Measurements from ENCODE around the gene NFATC2. TPM values are rescaled to one million over a fixed set of nuclear protein-coding genes. Genes with fewer than 3 reads are reported as not detected.

Gene NFATC2
- total RNA-seq, 2 donors from 2014 or later = 5.8 to 7.3 TPM

GRCh38 chr20:51553897-51554486 lies 11.5 kb upstream of the NFATC2 start:
- H3K27me3 ChIP-seq = no peaks in the 10 kb centered on the region
- no peak for TF ChIP-seq CTCF (IDR thresholded peaks at IDR 0.05)
- H3K4me3 ChIP-seq = no peak overlapping the region
- intact Hi-C loops (cut with DNase I) = no loop called here
- no peaks in the 10 kb centered on the region for H3K4me1 ChIP-seq
- no peak for DNase-seq
- no peak overlapping the region for H3K27ac ChIP-seq
- H3K36me3 ChIP-seq = no peaks in the 10 kb centered on the region
- no peak overlapping the region for H3K9ac ChIP-seq (ENCODE audit: low read depth in 2 of 2, low read length in 2 of 2)
- H3K9me3 ChIP-seq = no peaks in the 10 kb centered on the region

GRCh38 chr20:51551186-51551585 lies 8.7 kb upstream of the NFATC2 start:
- Histone ChIP-seq H3K9ac (ENCODE audit: low read depth in 2 of 2, low read length in 2 of 2) (no peak overlapping the region), H3K9me3 (no peaks in the 10 kb centered on the region), H3K4me1 (no peaks in the 10 kb centered on the region), H3K36me3 (no peaks in the 10 kb centered on the region), H3K27ac (no peak overlapping the region), H3K4me3 (no peak overlapping the region), H3K27me3 (no peaks in the 10 kb centered on the region)
- no peak for DNase-seq
- intact Hi-C loops (cut with DNase I) = no loop called here
- TF ChIP-seq CTCF (IDR thresholded peaks at IDR 0.05) = no peak

DNA sequence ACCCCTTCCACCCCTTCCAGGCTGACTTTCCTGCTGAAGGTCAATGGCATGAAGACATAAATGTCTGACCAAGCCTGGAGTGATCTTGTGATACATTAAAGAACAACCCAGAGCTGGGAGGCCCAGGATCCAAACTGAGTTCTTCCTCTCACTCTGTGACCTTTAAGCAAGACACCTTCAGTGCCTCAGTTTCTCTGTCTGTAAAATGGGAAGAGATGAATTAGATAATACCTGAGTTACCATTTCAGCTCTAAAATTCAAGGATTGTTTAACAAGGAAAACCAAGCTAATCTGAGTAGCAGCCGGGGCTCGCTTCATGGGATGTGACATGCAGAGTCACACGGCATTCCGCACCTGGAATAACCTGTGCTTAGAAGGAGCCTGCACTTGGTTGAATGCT lies 7.0 kb upstream of the NFATC2 start:
- H3K9me3 ChIP-seq = no peaks in the 10 kb centered on the region
- H3K27me3 ChIP-seq = no peaks in the 10 kb centered on the region
- H3K4me1 ChIP-seq = no peaks in the 10 kb centered on the region
- no peak overlapping the region for H3K9ac ChIP-seq (ENCODE audit: low read depth in 2 of 2, low read length in 2 of 2)
- DNase-seq = no peak
- TF ChIP-seq CTCF (IDR thresholded peaks at IDR 0.05) = no peak
- intact Hi-C loops (cut with DNase I) = no loop called here
- H3K36me3 ChIP-seq = no peaks in the 10 kb centered on the region
- no peak overlapping the region for H3K4me3 ChIP-seq
- no peak overlapping the region for H3K27ac ChIP-seq

DNA sequence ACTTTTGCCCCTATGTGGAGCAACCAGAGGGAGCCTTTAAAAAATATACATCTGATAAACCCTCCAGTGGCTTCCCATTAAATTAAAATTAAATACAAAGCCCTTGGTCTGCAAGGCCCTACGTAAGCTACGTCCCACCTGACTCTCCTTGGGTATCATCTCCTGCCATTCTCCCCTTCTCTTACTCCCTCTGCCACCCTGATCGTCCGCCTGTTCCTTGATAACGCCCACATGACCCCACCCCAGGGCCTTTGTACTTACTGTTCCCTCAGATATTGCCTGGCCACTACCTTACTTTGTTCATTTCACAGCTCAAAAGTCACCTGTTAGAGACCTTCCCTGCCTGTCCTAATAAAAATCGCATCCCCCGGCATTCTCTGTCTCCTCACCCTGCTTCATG lies 5.4 kb upstream of the NFATC2 start:
- intact Hi-C loops (cut with DNase I) = no loop called here
- no peak for DNase-seq

DNA sequence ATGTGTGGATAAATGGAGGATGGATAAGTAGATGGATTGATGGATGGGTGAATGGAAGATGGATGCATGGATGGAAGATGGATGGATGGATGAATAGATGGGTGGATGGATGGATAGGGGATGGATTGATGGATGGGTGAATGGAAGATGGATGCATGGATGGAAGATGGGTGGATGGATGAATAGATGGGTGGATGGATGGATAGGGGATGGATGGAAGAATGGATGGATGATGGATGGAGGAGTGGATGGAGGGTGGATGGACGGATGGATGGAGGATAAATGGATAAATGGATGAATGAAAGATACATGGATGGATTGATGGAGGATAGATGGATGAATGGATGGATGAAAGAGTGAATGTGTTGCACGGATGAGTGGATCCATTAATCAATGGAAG lies 3.0 kb upstream of the NFATC2 start:
- H3K9me3 ChIP-seq = no peaks in the 10 kb centered on the region
- H3K27ac ChIP-seq = no peak overlapping the region
- H3K36me3 ChIP-seq = no peaks in the 10 kb centered on the region
- intact Hi-C loops (cut with DNase I) = no loop called here
- TF ChIP-seq CTCF (IDR thresholded peaks at IDR 0.05) = no peak
- DNase-seq = no peak
- H3K4me1 ChIP-seq = peaks cover 7% of the 10 kb centered on the region
- no peak overlapping the region for H3K4me3 ChIP-seq
- no peak overlapping the region for H3K9ac ChIP-seq (ENCODE audit: low read depth in 2 of 2, low read length in 2 of 2)
- H3K27me3 ChIP-seq = no peaks in the 10 kb centered on the region

More for the DNA sequence above, 5.4 kb upstream of the NFATC2 start:
- Histone ChIP-seq H3K27me3 (no peaks in the 10 kb centered on the region), H3K4me1 (peaks cover 1% of the 10 kb centered on the region), H3K9ac (ENCODE audit: low read depth in 2 of 2, low read length in 2 of 2) (no peak overlapping the region), H3K36me3 (no peaks in the 10 kb centered on the region), H3K9me3 (no peaks in the 10 kb centered on the region), H3K4me3 (no peak overlapping the region), H3K27ac (no peak overlapping the region)
- TF ChIP-seq CTCF (IDR thresholded peaks at IDR 0.05) = no peak
